ENCODE results near the gene TNS4. TPM values are rescaled to one million over a fixed set of nuclear protein-coding genes. Genes with fewer than 3 reads are reported as not detected.

TNS4 gene
- total RNA-seq, 1 donor from 2014 or later: 0.23 TPM

- DNase-seq (ENCODE audit: low spot score): no peak
Observed at GRCh38 chr17:40437095-40437732, 64.2 kb downstream of the TNS4 start.

DNA sequence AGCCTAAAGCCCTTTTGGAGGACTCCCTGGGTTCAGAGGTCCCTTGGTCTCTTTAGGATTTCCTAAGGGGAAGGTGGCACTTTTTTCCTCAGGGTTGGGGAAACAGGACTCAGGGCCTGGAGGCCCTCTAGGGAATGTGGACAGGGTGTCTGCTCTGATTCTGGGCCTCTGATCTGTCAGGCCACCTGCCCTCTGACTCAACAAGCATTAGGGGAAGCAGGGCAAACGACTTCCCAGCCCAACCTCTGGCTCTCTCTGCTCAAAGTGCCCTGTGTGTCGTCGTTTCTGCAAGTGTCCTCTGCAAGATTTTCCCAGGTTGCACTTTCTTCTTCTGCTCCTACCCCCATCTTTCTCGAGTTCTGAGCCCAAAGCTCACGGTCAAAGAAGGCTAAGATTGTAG lies 64.8 kb downstream of the TNS4 start:
- DNase-seq (ENCODE audit: low spot score): no peak

DNA sequence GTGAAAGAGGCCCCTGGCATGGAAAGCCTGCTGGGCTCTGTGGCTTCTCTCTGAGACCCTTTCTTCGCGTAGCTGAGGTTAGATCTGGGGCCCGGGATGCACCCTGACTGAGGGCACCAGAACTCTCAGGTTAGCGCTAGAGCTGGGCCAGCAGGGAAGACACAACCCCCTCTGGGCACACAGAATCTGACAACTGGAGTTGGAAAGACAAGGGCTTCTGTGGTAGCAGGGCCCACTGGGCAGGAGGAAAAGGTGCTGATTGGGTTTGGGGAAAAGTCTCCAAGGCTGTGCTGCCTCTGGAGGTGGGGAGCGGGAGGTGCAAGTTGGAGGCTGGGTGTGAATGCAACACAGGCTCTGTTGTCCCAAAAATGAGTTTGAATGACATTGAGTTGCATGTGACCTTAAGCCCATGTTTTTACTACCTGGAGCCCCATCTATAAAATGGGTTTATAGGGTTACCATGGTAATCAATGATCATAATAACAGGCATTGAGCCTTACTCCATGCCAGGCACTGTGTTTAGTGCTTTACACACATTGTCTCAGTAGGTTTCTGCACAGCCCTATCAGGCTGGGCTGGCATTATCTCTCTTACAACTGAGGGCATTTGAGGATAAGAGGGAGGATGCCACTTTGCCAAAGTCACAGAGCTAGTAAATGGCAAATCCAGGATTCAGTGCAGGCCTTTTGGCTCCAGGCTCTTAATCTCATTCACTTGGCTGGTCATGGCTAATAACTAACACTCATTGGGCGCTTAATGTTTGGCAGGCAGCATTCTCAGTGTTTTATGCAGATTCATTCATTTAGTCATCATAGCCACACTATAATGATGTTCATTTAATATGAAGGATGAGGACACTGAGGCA lies 67.6 kb downstream of the TNS4 start:
- no peak for DNase-seq (ENCODE audit: low spot score)

DNA sequence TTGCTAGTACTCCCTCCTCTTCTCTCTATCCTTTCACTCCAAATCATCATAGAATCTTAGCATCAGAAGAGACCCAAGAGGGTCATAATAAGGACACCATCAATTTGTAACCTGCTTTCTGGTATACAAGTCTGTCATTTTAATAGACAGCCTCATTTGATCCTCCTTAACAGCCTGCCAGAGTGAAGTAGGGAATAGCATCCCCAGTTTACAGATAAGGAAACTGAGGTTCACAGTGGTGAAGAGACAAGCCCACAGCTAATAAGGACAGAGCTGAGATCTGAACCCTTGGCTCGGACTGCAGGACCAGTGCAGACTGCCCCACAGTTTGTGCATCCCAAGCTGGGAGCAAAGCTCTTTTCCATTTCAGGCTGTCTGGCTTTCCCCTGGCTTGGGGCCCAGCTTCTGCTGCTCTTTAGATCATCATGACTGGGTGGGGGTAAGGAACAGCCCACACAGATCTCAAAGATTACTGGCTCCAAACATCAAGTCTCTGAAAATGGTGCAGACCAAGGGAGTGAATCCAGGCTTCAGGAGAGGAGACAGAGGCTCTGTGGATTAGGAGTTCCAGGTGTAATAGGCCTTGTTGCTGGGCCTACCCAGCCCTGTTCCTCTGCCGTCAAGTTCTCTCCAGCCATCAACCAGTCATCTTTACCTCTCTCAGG lies 68.4 kb downstream of the TNS4 start:
- DNase-seq (ENCODE audit: low spot score): peak; percentile 59

DNA sequence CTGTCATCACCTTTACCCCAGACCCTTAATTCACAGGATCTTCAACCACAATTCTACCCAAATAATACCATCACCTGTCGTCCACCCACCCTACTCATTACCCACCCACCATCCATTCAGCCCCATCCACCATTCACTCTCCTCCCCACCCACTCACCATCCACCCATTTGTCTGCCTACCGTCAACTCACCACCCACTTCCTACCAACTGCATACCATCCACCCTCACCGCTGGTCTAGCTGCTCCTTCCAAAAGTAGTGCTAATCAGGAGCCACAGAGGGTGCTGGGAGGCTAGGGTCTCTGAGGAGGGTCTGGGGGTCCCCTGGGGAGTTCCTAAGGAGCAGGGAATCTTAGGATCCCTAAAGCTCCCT lies 70.2 kb downstream of the TNS4 start:
- DNase-seq (ENCODE audit: low spot score): no peak

- no peak for DNase-seq (ENCODE audit: low spot score)
Observed at GRCh38 chr17:40430272-40431230, 70.9 kb downstream of the TNS4 start.

- no peak for DNase-seq (ENCODE audit: low spot score)
Observed at GRCh38 chr17:40427002-40427491, 74.4 kb downstream of the TNS4 start.

Other genes starting within 250 kb of the TNS4 start
- 6.8 TPM for gene CDC6, start 213.7 kb downstream of the TNS4 start, total RNA-seq
- 39.4 TPM for gene RARA, start 192.4 kb downstream of the TNS4 start, total RNA-seq
- 1.9 TPM for gene GJD3, start 136.9 kb downstream of the TNS4 start, total RNA-seq
- gene TOP2A, start 83.7 kb downstream of the TNS4 start, total RNA-seq: 5.2 TPM
- 351 TPM for gene IGFBP4, start 58.2 kb downstream of the TNS4 start, total RNA-seq
- gene CCR7, start 63.8 kb upstream of the TNS4 start, total RNA-seq: 1.3 TPM
- 90.5 TPM for gene SMARCE1, start 146.2 kb upstream of the TNS4 start, total RNA-seq
- 12.7 TPM for gene KRT222, start 163.6 kb upstream of the TNS4 start, total RNA-seq
- gene KRT24, start 202.1 kb upstream of the TNS4 start, total RNA-seq: 0.17 TPM